Skeletal muscle satellite cell (primary cell): Measurements from ENCODE around the gene DCAF11.

ENCODE experiments used
- H3K27me3 ChIP-seq: 2 replicates; pipeline ENCODE4 v1.7.0; 2013; ENCODE audit warnings: low read length; ENCODE audit not compliant: control insufficient read depth, insufficient read depth
- H3K36me3 ChIP-seq: 2 replicates; pipeline ENCODE4 v1.7.0; 2013; ENCODE audit warnings: mild to moderate bottlenecking, control low read depth, low read length; ENCODE audit not compliant: insufficient read depth
- H3K4me1 ChIP-seq: 2 replicates; pipeline ENCODE4 v1.7.0; 2013; ENCODE audit warnings: low read length; ENCODE audit not compliant: control insufficient read depth, insufficient read depth
- H3K4me2 ChIP-seq: 2 replicates; pipeline ENCODE4 v1.7.0; 2013; ENCODE audit warnings: mild to moderate bottlenecking, low read length
- H3K4me3 ChIP-seq: 2 replicates; pipeline ENCODE4 v1.7.0; 2013; ENCODE audit warnings: low read length
- H3K9ac ChIP-seq: 2 replicates; pipeline ENCODE4 v1.7.0; 2013; ENCODE audit warnings: mild to moderate bottlenecking, low read depth, low read length, moderate library complexity
- H3K9me3 ChIP-seq: replicated peaks from 2 replicates; pipeline ENCODE4 v1.7.0; 2013; ENCODE audit warnings: mild to moderate bottlenecking, control low read depth, low read length

The DCAF11 gene

DNA sequence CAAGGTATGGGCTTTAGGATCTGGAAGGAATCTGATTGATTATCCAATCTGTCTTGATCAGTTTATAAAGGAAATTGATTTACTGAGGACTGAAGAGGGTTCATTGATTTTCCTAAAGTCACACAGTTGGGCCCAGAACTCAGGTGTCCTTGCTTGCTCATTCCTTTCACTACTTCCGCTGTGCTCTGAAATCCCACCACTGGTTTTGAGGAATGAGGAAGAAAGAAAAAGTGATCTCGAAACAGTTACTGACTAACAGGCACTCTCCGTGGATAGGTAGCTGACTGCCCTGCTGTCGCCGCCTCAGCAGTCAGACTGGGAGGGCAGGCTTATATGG is 15.8 kb downstream of the DCAF11 start, which contains the start of gene FITM1:
TSS of gene FITM1 (plus strand) at position 280 of the 337 bp plus-strand sequence. CDS start 905 bp downstream, outside the sequence.
- Histone ChIP-seq H3K9ac (no peak within 1 kb of the TSS), H3K4me3 (no peak within 1 kb of the TSS), H3K36me3 (no peaks in the 10 kb centered on the region), H3K4me2 (peak within 1 kb of the TSS; percentile 20), H3K9me3 (no peaks in the 10 kb centered on the region), H3K4me1 (peaks cover 22% of the 10 kb centered on the region), H3K27me3 (no peaks in the 10 kb centered on the region)

DNA sequence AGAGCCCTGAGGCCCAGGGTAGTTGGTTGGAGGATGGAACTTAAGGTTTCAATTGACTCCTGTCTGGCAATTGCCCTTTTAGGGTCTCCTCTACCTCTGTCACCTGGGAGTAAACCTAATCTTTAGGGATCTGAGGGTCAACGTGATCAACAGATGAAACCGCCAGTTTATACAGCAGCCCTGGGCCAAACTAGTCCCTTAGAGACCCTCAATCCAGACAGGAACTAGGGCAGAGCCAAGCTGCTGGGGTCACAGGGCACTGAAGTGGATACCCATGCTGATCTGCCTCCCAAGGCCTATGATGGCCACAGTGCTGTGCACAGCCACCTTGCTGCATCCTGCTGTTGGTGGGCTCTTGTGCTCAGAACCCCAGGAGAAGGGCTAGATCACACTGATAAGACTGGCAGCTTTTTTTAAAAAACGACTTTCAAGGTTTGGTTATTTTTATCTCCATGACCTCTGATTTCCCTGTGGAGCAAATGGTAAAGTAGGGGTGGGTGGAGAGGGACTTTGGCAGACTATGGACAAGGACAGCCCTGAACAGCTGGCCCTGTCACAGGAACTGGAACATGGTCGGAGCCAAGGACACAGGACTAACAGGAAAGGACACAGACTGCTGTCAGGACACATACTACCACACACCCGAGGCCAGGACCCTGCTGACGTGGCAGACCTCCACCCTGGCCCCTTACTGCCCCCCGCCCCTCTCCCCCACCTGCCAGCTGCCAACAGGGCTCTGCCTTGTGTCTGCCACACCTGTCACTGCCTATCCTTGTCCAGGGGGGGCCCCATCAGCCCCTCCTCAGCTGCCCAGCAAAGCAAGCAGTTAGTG is 16.4 kb downstream of the DCAF11 start:
- Histone ChIP-seq H3K4me3 (no peak overlapping the region), H3K4me1 (peaks cover 25% of the 10 kb centered on the region), H3K9me3 (no peaks in the 10 kb centered on the region), H3K9ac (no peak overlapping the region), H3K4me2 (no peak overlapping the region), H3K27me3 (no peaks in the 10 kb centered on the region), H3K36me3 (no peaks in the 10 kb centered on the region)

DNA sequence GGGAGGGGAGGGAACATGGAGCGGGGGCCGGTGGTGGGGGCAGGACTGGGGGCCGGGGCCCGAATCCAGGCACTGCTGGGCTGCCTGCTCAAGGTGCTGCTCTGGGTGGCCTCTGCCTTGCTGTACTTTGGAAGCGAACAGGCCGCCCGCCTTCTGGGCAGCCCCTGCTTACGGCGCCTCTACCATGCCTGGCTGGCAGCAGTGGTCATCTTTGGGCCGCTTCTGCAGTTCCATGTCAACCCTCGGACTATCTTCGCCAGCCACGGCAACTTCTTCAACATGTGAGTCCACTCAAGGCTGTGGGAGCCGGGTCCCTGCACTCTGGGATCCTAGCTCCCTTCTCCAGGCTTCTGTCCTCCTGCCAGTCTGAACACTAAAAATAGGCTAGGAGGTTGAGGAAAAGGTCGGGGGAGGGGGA is 17.0 kb downstream of the DCAF11 start:
- Histone ChIP-seq H3K4me2 (peak overlapping the region; percentile 20), H3K36me3 (no peaks in the 10 kb centered on the region), H3K9me3 (no peaks in the 10 kb centered on the region), H3K4me1 (peaks cover 27% of the 10 kb centered on the region), H3K4me3 (no peak overlapping the region), H3K27me3 (no peaks in the 10 kb centered on the region), H3K9ac (no peak overlapping the region)

DNA sequence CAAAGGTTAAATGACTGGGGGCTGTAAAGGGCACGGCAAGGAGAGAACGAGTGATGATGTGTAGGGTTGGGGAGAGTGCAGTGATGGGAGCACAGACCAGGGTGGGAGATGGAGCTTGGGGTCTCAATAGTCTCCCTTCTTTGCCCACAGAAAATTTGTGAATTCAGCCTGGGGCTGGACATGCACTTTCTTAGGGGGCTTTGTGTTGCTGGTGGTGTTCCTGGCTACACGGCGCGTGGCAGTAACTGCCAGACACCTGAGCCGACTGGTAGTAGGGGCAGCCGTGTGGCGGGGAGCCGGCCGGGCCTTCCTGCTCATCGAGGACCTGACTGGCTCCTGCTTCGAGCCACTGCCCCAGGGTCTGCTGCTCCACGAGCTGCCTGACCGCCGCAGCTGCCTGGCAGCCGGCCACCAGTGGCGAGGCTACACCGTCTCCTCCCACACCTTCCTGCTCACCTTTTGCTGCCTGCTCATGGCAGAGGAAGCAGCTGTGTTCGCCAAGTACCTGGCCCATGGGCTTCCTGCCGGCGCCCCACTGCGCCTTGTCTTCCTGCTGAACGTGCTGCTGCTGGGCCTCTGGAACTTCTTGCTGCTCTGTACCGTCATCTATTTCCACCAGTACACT is 17.6 kb downstream of the DCAF11 start:
- Histone ChIP-seq H3K4me1 (peaks cover 33% of the 10 kb centered on the region), H3K36me3 (no peaks in the 10 kb centered on the region), H3K27me3 (no peaks in the 10 kb centered on the region), H3K4me2 (no peak overlapping the region), H3K9ac (no peak overlapping the region), H3K9me3 (no peaks in the 10 kb centered on the region), H3K4me3 (no peak overlapping the region)

DNA sequence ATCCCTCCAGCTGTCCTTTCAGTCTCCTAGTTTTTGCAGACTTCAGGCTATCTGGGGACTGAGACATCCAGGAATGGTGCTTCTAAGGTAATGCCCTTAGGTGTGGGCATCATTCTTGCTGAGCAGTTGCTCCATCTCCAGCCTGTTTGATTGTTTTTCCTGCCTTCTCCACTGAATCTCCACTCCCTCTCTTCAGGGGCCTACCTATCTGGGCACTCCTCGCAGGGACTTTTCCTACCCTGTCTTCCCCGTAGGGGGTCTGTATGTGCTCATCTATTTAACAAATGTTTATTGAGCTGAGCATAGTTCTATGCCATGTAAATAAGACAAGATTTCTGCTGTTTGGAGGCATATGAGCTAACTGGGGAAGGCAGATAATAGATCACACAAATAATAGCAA is 18.4 kb downstream of the DCAF11 start:
- H3K9me3 ChIP-seq, result no peaks in the 10 kb centered on the region
- peaks cover 33% of the 10 kb centered on the region for H3K4me1 ChIP-seq
- no peak overlapping the region for H3K4me2 ChIP-seq
- no peaks in the 10 kb centered on the region for H3K27me3 ChIP-seq
- H3K4me3 ChIP-seq, result no peak overlapping the region
- H3K36me3 ChIP-seq, result peaks cover 8% of the 10 kb centered on the region
- H3K9ac ChIP-seq, result no peak overlapping the region

DNA sequence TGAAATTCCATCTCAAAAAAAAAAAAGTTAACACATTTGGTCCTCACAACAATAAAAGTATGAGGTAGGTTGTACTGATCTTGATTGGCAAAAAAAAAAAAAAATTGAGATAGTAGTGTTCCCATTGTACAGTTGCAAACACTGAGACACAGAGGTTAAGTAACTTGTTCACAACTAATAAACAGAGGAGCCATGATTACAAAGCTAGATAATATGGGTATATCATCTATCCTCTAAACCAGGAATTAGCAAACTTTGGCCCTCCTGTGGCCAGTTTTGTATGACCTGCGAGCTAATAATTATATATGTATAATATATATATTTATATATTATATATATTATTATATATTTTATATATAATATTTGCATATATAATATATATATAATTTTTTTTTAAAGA is 19.2 kb downstream of the DCAF11 start:
- Histone ChIP-seq H3K4me1 (peaks cover 33% of the 10 kb centered on the region), H3K27me3 (no peaks in the 10 kb centered on the region), H3K9me3 (no peaks in the 10 kb centered on the region), H3K4me2 (no peak overlapping the region), H3K4me3 (no peak overlapping the region), H3K36me3 (peaks cover 15% of the 10 kb centered on the region), H3K9ac (no peak overlapping the region)

DNA sequence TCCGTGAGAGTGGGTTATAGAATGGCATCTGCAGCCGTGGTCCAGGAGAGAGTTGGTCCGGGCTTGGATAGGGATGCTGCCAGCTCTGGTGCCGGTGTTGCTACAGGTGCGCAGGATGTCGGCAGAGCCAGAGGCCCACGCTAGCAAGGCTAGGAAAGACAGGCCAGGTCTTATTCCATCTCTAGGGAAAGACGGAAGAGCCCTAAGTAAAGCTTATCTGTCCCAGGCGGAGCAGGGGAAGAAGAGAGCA is 20.9 kb downstream of the DCAF11 start:
- peaks cover 26% of the 10 kb centered on the region for H3K36me3 ChIP-seq
- no peaks in the 10 kb centered on the region for H3K9me3 ChIP-seq
- peak overlapping the region; percentile 91 for H3K4me2 ChIP-seq
- H3K27me3 ChIP-seq, result no peaks in the 10 kb centered on the region
- H3K4me1 ChIP-seq, result peaks cover 38% of the 10 kb centered on the region
- peak overlapping the region; percentile 80 for H3K4me3 ChIP-seq
- H3K9ac ChIP-seq, result peak overlapping the region; percentile 92

DNA sequence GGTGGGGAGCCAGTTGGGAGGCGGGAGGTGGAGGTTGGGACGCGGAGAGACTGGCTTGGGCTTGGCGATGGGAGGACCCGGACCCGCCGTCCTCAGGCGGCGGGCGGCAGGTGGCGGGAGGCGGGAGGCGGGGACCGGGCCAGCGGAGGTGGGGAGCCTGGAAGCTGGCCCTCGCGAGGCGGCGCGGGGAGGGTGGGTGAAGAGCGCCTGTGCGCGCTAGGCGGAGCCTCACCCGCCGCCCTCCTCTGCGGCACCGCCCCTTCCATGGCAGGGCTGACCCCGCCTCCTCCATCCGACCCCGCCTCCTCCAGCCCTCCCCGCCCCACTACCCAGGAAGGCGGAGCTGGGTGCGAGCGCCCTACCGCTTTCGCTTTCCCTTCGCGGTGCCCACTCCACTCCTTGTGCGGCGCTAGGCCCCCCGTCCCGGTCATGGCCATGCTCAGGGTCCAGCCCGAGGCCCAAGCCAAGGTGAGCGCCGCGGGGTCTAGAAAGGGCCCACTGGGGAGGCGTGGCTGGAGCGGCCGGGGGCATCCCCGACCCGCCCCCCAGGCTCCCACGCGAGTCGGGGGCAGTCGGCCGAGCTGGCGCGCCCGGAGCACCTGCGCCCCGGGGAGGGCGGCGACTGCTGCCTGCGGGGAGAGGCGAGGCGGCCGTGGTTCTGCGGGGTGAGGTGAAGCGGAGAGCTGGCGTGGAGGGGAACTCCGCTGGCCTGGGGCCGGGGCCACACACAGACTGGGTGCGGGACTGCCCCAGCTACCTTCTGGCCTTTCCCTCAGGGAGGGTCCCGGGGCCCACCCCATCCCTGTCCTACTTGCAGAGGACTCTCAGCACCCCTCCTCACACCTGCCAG is 21.5 kb downstream of the DCAF11 start, which contains the start of gene PSME1:
TSS of gene PSME1 (plus strand) at position 361 of the 850 bp plus-strand sequence. CDS start at position 430, 69 bp downstream.
- peak within 1 kb of the TSS; percentile 80 for H3K4me3 ChIP-seq
- peaks cover 32% of the 10 kb centered on the region for H3K4me1 ChIP-seq
- H3K4me2 ChIP-seq, result peak within 1 kb of the TSS; percentile 91

DNA sequence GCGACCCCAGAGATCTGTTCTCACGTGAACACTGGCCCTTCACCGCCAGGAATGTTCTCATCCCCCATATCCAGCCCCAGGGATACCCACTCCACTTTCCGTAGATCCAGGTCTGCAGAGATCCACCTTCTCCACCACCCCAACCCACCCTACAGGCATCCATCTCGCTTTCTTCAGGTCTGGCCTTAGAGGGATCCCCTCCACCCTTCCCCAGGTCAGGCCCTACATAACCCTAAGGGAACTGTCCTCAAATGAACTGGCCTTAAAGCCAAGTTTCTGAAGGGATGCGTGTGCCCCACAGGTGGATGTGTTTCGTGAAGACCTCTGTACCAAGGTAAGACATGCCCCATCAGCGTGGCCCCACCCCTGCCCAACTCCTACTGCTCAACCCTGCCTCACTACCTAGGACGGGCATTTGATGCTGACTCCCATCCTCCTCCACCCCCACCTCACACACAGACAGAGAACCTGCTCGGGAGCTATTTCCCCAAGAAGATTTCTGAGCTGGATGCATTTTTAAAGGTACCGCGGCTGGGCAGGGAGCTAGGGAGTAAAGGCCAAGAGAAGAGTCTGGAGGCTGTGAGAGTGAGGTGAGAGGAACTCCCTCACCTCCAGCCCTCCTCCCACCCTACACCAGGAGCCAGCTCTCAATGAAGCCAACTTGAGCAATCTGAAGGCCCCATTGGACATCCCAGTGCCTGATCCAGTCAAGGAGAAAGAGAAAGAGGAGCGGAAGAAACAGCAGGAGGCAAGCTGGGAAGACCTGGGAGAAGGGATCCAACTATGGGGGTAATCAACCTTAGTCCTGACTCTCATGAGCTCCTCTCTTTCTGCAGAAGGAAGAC is 22.3 kb downstream of the DCAF11 start:
- peaks cover 28% of the 10 kb centered on the region for H3K4me1 ChIP-seq
- H3K36me3 ChIP-seq, result peaks cover 26% of the 10 kb centered on the region
- peak overlapping the region; percentile 91 for H3K4me2 ChIP-seq
- peak overlapping the region; percentile 80 for H3K4me3 ChIP-seq
- H3K27me3 ChIP-seq, result no peaks in the 10 kb centered on the region
- H3K9ac ChIP-seq, result peak overlapping the region; percentile 92
- no peaks in the 10 kb centered on the region for H3K9me3 ChIP-seq

More for the DNA sequence above, 21.5 kb downstream of the DCAF11 start, which contains the start of gene PSME1:
- Histone ChIP-seq H3K36me3 (peaks cover 26% of the 10 kb centered on the region), H3K9ac (peak within 1 kb of the TSS; percentile 92), H3K9me3 (no peaks in the 10 kb centered on the region), H3K27me3 (no peaks in the 10 kb centered on the region)

DNA sequence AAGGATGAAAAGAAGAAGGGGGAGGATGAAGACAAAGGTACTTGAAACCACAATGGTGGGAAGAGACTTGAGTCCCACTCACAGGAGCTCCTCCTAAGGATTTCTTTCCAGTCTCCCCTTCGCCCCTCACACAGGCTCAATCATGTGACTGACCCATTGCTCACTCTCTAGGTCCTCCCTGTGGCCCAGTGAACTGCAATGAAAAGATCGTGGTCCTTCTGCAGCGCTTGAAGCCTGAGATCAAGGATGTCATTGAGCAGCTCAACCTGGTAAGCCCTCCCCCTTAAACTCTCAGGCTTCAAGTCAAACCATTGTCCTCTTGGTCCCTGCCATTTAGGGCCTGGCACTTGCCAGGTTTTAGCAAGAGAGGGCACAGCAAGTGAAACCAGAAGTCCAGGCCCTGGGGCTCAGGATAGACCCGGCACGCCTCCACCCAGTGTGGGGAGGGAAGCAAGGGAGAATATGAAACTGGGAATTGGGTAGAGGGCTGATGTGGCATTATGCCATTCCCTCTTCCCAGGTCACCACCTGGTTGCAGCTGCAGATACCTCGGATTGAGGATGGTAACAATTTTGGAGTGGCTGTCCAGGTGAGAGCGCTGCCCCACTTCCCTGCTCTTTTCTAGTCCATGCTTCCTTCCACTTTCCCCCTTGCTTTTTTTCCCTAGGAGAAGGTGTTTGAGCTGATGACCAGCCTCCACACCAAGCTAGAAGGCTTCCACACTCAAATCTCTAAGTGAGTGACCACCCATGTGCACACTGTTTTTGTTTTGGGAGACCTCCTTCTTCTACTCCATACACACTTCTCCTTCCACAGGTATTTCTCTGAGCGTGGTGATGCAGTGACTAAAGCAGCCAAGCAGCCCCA is 23.2 kb downstream of the DCAF11 start:
- Histone ChIP-seq H3K4me2 (no peak overlapping the region), H3K36me3 (peaks cover 26% of the 10 kb centered on the region), H3K4me3 (no peak overlapping the region), H3K4me1 (peaks cover 24% of the 10 kb centered on the region), H3K9ac (no peak overlapping the region), H3K9me3 (no peaks in the 10 kb centered on the region), H3K27me3 (no peaks in the 10 kb centered on the region)
